ENCODE data around the gene ZBTB42. TPM values are rescaled to one million over a fixed set of nuclear protein-coding genes. Genes with fewer than 3 reads are reported as not detected.
A peak's percentile ranks its signal among the peaks of the same experiment; 100 is the strongest.

The ZBTB42 gene
- polyA plus RNA-seq, 1 of the 3 experiments (the other 2 are of a cell fraction), result 3.1 TPM

DNA sequence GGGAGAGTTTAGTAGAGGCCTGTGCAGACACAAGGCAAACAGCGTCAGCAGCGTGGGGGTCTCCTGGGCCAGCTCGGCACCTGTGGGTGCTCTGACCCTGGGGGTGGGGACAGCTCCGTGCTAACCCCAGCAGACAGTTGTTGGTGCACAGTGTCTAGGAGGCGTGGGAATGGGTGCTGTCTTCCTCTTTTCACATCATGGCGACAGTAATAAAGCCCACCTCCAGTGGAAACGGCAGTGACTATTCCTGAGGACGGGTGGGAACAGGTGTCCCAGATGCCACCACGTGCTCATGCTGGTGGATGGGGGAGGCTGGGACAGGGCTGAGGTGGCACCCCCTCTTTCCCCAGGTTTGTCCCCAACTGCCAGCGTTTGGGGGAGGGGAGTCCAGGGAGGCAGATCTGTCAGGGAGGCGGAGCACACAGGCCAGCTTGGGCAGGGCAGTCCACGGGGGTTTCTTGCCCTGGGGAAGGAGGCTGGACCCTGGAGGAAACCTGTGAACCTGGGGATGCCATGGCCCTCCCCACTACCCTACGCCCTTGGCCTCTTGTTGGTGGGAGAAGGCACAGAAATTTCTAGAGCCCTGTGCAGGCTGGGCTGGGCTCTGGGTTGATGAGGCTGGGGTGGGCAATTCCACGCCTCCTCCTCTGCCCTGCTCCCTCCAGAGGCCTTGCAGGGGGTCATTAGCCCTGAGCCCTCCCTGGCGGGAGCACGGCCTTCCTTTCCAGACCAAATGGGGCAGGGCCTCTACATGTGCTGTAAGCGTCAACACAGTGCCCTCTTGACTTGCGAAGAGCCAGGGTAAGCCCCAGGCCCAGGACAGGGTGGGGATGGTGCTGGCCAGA lies 3.8 kb downstream of the ZBTB42 start:
- ChIA-PET CTCF (interaction anchor here (1.1 to 2.1 kb wide), 2 partner anchors 22 to 36 kb away, joined by 3 to 10 read pairs; no protein-coding TSS in a partner anchor), POLR2A (no interaction called here)
- TF ChIP-seq RXRA (IDR thresholded peaks at IDR 0.05; ENCODE audit: borderline replicate concordance, low read depth), result no peak
- no peak for TF ChIP-seq GATA2 (CRISPR knock-in tag; IDR thresholded peaks at IDR 0.05)
- TF ChIP-seq RFX5 (IDR thresholded peaks at IDR 0.05; ENCODE audit: low read length), result no peak
- TF ChIP-seq, protein P1, sequence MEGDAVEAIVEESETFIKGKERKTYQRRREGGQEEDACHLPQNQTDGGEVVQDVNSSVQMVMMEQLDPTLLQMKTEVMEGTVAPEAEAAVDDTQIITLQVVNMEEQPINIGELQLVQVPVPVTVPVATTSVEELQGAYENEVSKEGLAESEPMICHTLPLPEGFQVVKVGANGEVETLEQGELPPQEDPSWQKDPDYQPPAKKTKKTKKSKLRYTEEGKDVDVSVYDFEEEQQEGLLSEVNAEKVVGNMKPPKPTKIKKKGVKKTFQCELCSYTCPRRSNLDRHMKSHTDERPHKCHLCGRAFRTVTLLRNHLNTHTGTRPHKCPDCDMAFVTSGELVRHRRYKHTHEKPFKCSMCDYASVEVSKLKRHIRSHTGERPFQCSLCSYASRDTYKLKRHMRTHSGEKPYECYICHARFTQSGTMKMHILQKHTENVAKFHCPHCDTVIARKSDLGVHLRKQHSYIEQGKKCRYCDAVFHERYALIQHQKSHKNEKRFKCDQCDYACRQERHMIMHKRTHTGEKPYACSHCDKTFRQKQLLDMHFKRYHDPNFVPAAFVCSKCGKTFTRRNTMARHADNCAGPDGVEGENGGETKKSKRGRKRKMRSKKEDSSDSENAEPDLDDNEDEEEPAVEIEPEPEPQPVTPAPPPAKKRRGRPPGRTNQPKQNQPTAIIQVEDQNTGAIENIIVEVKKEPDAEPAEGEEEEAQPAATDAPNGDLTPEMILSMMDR (IDR thresholded peaks at IDR 0.05), result no peak
- no peak for TF ChIP-seq YY1 (IDR thresholded peaks at IDR 0.05; ENCODE audit: low read depth)
- no peak for TF ChIP-seq TAF1 (IDR thresholded peaks at IDR 0.05; ENCODE audit: borderline replicate concordance, low read depth, low read length)
- TF ChIP-seq, protein P2, sequence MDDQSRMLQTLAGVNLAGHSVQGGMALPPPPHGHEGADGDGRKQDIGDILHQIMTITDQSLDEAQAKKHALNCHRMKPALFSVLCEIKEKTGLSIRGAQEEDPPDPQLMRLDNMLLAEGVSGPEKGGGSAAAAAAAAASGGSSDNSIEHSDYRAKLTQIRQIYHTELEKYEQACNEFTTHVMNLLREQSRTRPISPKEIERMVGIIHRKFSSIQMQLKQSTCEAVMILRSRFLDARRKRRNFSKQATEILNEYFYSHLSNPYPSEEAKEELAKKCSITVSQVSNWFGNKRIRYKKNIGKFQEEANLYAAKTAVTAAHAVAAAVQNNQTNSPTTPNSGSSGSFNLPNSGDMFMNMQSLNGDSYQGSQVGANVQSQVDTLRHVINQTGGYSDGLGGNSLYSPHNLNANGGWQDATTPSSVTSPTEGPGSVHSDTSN (IDR thresholded peaks at IDR 0.05), result no peak
- no peak for TF ChIP-seq NFIC (IDR thresholded peaks at IDR 0.05; ENCODE audit: borderline replicate concordance)
- no peak for TF ChIP-seq POLR2AphosphoS5 (IDR thresholded peaks at IDR 0.05; ENCODE audit: low read depth, low read length)
- TF ChIP-seq, protein P3, sequence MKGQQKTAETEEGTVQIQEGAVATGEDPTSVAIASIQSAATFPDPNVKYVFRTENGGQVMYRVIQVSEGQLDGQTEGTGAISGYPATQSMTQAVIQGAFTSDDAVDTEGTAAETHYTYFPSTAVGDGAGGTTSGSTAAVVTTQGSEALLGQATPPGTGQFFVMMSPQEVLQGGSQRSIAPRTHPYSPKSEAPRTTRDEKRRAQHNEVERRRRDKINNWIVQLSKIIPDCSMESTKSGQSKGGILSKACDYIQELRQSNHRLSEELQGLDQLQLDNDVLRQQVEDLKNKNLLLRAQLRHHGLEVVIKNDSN (IDR thresholded peaks at IDR 0.05; ENCODE audit: borderline replicate concordance, low read depth), result no peak
- no peak for TF ChIP-seq EP300 (IDR thresholded peaks at IDR 0.05; ENCODE audit: borderline replicate concordance in 1 of 2, low read depth in 1 of 2, low read length in 1 of 2)
- no peak for TF ChIP-seq FOSL2 (IDR thresholded peaks at IDR 0.05; ENCODE audit: borderline replicate concordance, low read depth)
- TF ChIP-seq MEF2A (IDR thresholded peaks at IDR 0.05; ENCODE audit: borderline replicate concordance, low read depth), result no peak
- TF ChIP-seq, protein P4, sequence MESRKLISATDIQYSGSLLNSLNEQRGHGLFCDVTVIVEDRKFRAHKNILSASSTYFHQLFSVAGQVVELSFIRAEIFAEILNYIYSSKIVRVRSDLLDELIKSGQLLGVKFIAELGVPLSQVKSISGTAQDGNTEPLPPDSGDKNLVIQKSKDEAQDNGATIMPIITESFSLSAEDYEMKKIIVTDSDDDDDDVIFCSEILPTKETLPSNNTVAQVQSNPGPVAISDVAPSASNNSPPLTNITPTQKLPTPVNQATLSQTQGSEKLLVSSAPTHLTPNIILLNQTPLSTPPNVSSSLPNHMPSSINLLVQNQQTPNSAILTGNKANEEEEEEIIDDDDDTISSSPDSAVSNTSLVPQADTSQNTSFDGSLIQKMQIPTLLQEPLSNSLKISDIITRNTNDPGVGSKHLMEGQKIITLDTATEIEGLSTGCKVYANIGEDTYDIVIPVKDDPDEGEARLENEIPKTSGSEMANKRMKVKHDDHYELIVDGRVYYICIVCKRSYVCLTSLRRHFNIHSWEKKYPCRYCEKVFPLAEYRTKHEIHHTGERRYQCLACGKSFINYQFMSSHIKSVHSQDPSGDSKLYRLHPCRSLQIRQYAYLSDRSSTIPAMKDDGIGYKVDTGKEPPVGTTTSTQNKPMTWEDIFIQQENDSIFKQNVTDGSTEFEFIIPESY (IDR thresholded peaks at IDR 0.05; ENCODE audit: borderline replicate concordance, low read depth), result no peak
- H3K4me2 ChIP-seq, result peak overlapping the region; percentile 13; the same call in 1 of the 2 replicates
- H4K20me1 ChIP-seq (ENCODE audit: insufficient read depth), result no peaks in the 10 kb centered on the region
- H3K79me2 ChIP-seq (ENCODE audit: insufficient read depth), result no peaks in the 10 kb centered on the region
- peaks cover 23 to 29% of the 10 kb centered on the region in 2 experiments; a peak in 3 of 4 replicates for H3K4me1 ChIP-seq (ENCODE audit: control insufficient read depth in 1 of 2, insufficient read depth in 2 of 2, low read depth in 1 of 2, low read length in 1 of 2)
- no peak overlapping the region for H3K27ac ChIP-seq (ENCODE audit: low read depth in 2 of 2, low read length in 1 of 2)
- 89% methylated on average over 16 of the region's 18 CpGs for WGBS (ENCODE audit: low lambda C conversion rate)
- H3K4me3 ChIP-seq (ENCODE audit: low read depth in 2 of 2, low read length in 1 of 2), result no peak overlapping the region
- H3K36me3 ChIP-seq (replicated peaks in 1 of 2; ENCODE audit: control insufficient read depth in 1 of 2, insufficient read depth in 2 of 2, low read length in 1 of 2), result no peaks in the 10 kb centered on the region
- peak; percentile 24 for DNase-seq
- H3K27me3 ChIP-seq (ENCODE audit: insufficient read depth), result no peaks in the 10 kb centered on the region
- no peaks in the 10 kb centered on the region for H3K9me3 ChIP-seq
- H3F3A ChIP-seq (replicated peaks; ENCODE audit: insufficient read depth), result peaks cover 8% of the 10 kb centered on the region
- no peak overlapping the region for H2AFZ ChIP-seq (ENCODE audit: low read depth)
- no peak overlapping the region for H3K9ac ChIP-seq
- H3K9me2 ChIP-seq, result no peaks in the 10 kb centered on the region
